HL-60 (cell line): Measurements from ENCODE around the gene ANKRD26.

Experiments used
- DNase-seq, 2 experiments: peaks; one replicate each; pipeline ENCODE4 v3.0.0-alpha.2; 2010 to 2020; ENCODE audit warnings: low read depth in 1 of 2, low spot score in 1 of 2
- H3K27ac ChIP-seq: fragments of 250-450 bp; sonication (Bioruptor Pico); replicated peaks from 2 replicates; pipeline ENCODE4 v1.5.1; 2020; ENCODE audit warnings: mild to moderate bottlenecking, moderate library complexity
- H3K27me3 ChIP-seq: fragments of 250-450 bp; sonication (Bioruptor Pico); 2 replicates; pipeline ENCODE4 v1.5.1; 2021; ENCODE audit warnings: mild to moderate bottlenecking, moderate library complexity; ENCODE audit not compliant: insufficient read depth, poor library complexity, severe bottlenecking
- H3K4me3 ChIP-seq: replicated peaks from 2 replicates; pipeline ENCODE4 v1.5.1; 2011; ENCODE audit warnings: mild to moderate bottlenecking, control low read depth, low read length; ENCODE audit not compliant: insufficient read depth
- CTCF ChIP-seq: IDR thresholded peaks from one replicate; pipeline ENCODE4 v1.5.1; 2011; ENCODE audit warnings: low read length, control low read depth, inconsistent platforms; ENCODE audit not compliant: insufficient read depth
- GABPA ChIP-seq: IDR thresholded peaks from 2 replicates; pipeline ENCODE4 v1.6.1; 2012; ENCODE audit warnings: low read depth
- POLR2AphosphoS5 ChIP-seq: IDR thresholded peaks from 2 replicates; pipeline ENCODE4 v1.6.1; 2012; ENCODE audit warnings: low read depth
- REST ChIP-seq: IDR thresholded peaks from 2 replicates; pipeline ENCODE4 v1.6.1; 2012; ENCODE audit warnings: low read depth; ENCODE audit not compliant: insufficient replicate concordance
- SPI1 ChIP-seq: IDR thresholded peaks from 2 replicates; pipeline ENCODE4 v1.6.1; 2012; ENCODE audit warnings: low read depth, mild to moderate bottlenecking, borderline replicate concordance

The ANKRD26 gene

GRCh38 chr10:26982058-26982457 is 118.2 kb downstream of the ANKRD26 start:
- Histone ChIP-seq H3K27ac (no peak overlapping the region), H3K27me3 (no peaks in the 10 kb centered on the region), H3K4me3 (no peak overlapping the region)
- no peak for TF ChIP-seq GABPA
- no peak for TF ChIP-seq REST
- TF ChIP-seq POLR2AphosphoS5 = no peak
- no peak for TF ChIP-seq SPI1
- no peak for TF ChIP-seq CTCF
- DNase-seq = no peak

GRCh38 chr10:26981232-26981824 is 119.0 kb downstream of the ANKRD26 start:
- H3K4me3 ChIP-seq = no peak overlapping the region
- no peaks in the 10 kb centered on the region for H3K27me3 ChIP-seq
- DNase-seq = no peak
- H3K27ac ChIP-seq = no peak overlapping the region
- no peak for TF ChIP-seq GABPA
- no peak for TF ChIP-seq POLR2AphosphoS5
- TF ChIP-seq REST = no peak
- TF ChIP-seq SPI1 = no peak
- TF ChIP-seq CTCF = no peak

- Histone ChIP-seq H3K4me3 (no peak overlapping the region), H3K27me3 (no peaks in the 10 kb centered on the region), H3K27ac (no peak overlapping the region)
- TF ChIP-seq GABPA (no peak), POLR2AphosphoS5 (no peak), CTCF (no peak), REST (no peak), SPI1 (no peak)
- DNase-seq = no peak
These were observed 121.8 kb downstream of the ANKRD26 start for GRCh38 chr10:26978519-26978918.
